Progenitor cell of endocrine pancreas (in vitro differentiated cells): Measurements from ENCODE around the gene GABRB1. TPM values are rescaled to one million over a fixed set of nuclear protein-coding genes. Genes with fewer than 3 reads are reported as not detected.

Source experiments
- DNase-seq: peaks from one replicate; pipeline ENCODE4 v3.0.0; 2021; ENCODE audit warnings: low spot score; ENCODE audit not compliant: unreplicated experiment
- H3K27ac Mint-ChIP-seq: 2 replicates; pipeline ENCODE4 v1.8.0; 2021; ENCODE audit warnings: mild to moderate bottlenecking, moderate library complexity, mixed read lengths
- H3K27me3 Mint-ChIP-seq: 2 replicates; pipeline ENCODE4 v1.8.0; 2021; ENCODE audit warnings: mixed read lengths
- H3K36me3 Mint-ChIP-seq: 2 replicates; pipeline ENCODE4 v1.8.0; 2022; ENCODE audit warnings: mixed read lengths; ENCODE audit not compliant: insufficient read depth
- H3K4me1 Mint-ChIP-seq: 2 replicates; pipeline ENCODE4 v1.8.0; 2021; ENCODE audit warnings: low read depth, mixed read lengths
- H3K4me3 Mint-ChIP-seq: 2 replicates; pipeline ENCODE4 v1.8.0; 2021; ENCODE audit warnings: low read depth, mild to moderate bottlenecking, moderate library complexity, mixed read lengths
- H3K9me3 Mint-ChIP-seq: 2 replicates; pipeline ENCODE4 v1.8.0; 2021; ENCODE audit warnings: low read depth, mixed read lengths
- total RNA-seq: library from RNA; stranded (reverse); gene quantifications from 2 replicates; pipeline ENCODE4 v1.2.1, GENCODE V29; 2021
- TF ChIP-seq, protein P1 (sequence below): fragments of 200-600 bp; sonication (generic); IDR thresholded peaks from one replicate; pipeline ENCODE4 v1.5.0; 2021; ENCODE audit warnings: antibody characterized with exemption, mild to moderate bottlenecking; ENCODE audit not compliant: unreplicated experiment

The GABRB1 gene
- total RNA-seq, 1 donor from 2014 or later = 1.2 TPM

GRCh38 chr4:47355568-47355967 lies 324.2 kb downstream of the GABRB1 start:
- Mint-ChIP-seq H3K27ac (no peak overlapping the region), H3K36me3 (no peaks in the 10 kb centered on the region), H3K4me1 (no peaks in the 10 kb centered on the region), H3K27me3 (no peaks in the 10 kb centered on the region), H3K4me3 (no peak overlapping the region), H3K9me3 (no peaks in the 10 kb centered on the region)
- no peak for DNase-seq
- TF ChIP-seq, protein P1, sequence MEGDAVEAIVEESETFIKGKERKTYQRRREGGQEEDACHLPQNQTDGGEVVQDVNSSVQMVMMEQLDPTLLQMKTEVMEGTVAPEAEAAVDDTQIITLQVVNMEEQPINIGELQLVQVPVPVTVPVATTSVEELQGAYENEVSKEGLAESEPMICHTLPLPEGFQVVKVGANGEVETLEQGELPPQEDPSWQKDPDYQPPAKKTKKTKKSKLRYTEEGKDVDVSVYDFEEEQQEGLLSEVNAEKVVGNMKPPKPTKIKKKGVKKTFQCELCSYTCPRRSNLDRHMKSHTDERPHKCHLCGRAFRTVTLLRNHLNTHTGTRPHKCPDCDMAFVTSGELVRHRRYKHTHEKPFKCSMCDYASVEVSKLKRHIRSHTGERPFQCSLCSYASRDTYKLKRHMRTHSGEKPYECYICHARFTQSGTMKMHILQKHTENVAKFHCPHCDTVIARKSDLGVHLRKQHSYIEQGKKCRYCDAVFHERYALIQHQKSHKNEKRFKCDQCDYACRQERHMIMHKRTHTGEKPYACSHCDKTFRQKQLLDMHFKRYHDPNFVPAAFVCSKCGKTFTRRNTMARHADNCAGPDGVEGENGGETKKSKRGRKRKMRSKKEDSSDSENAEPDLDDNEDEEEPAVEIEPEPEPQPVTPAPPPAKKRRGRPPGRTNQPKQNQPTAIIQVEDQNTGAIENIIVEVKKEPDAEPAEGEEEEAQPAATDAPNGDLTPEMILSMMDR = no peak

DNA sequence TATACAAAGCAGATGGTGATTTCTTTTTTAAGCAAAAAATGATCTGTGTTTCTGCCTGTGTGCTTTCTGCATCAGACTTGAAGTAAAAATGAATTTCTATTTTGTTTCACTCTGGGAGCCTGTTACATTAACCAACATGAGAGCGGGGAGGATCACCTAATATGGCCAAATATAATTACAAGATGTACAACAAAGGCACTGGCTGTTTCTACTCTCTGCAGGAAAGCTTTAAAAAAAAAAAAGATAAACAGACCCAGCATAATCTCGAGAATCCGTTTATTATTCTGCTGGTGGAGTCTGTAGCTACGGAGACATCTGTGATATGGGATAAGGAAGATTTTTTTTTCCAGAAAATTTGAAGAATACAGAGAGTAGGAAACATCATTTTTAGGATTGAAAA lies 328.5 kb downstream of the GABRB1 start:
- Mint-ChIP-seq H3K9me3 (no peaks in the 10 kb centered on the region), H3K27me3 (peaks cover 3% of the 10 kb centered on the region), H3K4me3 (no peak overlapping the region), H3K36me3 (no peaks in the 10 kb centered on the region), H3K27ac (no peak overlapping the region), H3K4me1 (no peaks in the 10 kb centered on the region)
- TF ChIP-seq, protein P1 = no peak
- no peak for DNase-seq

GRCh38 chr4:47367761-47368160 lies 336.4 kb downstream of the GABRB1 start:
- Mint-ChIP-seq H3K4me3 (no peak overlapping the region), H3K4me1 (no peaks in the 10 kb centered on the region), H3K36me3 (no peaks in the 10 kb centered on the region), H3K27ac (no peak overlapping the region), H3K9me3 (peaks cover 3% of the 10 kb centered on the region), H3K27me3 (no peaks in the 10 kb centered on the region)
- no peak for DNase-seq
- TF ChIP-seq, protein P1 = no peak

- Mint-ChIP-seq H3K4me3 (no peak overlapping the region), H3K27ac (no peak overlapping the region), H3K9me3 (peaks cover 3% of the 10 kb centered on the region), H3K4me1 (no peaks in the 10 kb centered on the region), H3K36me3 (no peaks in the 10 kb centered on the region), H3K27me3 (no peaks in the 10 kb centered on the region)
- TF ChIP-seq, protein P1 = no peak
- no peak for DNase-seq
These were observed 336.8 kb downstream of the GABRB1 start for GRCh38 chr4:47368211-47368610.

- peaks cover 8% of the 10 kb centered on the region for H3K9me3 Mint-ChIP-seq
- H3K27me3 Mint-ChIP-seq = no peaks in the 10 kb centered on the region
- H3K36me3 Mint-ChIP-seq = no peaks in the 10 kb centered on the region
- H3K4me1 Mint-ChIP-seq = no peaks in the 10 kb centered on the region
- no peak overlapping the region for H3K4me3 Mint-ChIP-seq
- DNase-seq = no peak
- TF ChIP-seq, protein P1 = no peak
- no peak overlapping the region for H3K27ac Mint-ChIP-seq
These were observed 341.2 kb downstream of the GABRB1 start for GRCh38 chr4:47372561-47372960.
